NCI-H69 (cell line): ENCODE data around the gene TNFSF15.
A peak's percentile ranks its signal among the peaks of the same experiment; 100 is the strongest.

ENCODE experiments used
- DNase-seq: peaks from one replicate; lab custom pipeline; 2025; lab: John Stamatoyannopoulos, UW

TNFSF15 gene

GRCh38 chr9:114825126-114825795 lies 19.4 kb upstream of the TNFSF15 start:
- no peak for DNase-seq

DNA sequence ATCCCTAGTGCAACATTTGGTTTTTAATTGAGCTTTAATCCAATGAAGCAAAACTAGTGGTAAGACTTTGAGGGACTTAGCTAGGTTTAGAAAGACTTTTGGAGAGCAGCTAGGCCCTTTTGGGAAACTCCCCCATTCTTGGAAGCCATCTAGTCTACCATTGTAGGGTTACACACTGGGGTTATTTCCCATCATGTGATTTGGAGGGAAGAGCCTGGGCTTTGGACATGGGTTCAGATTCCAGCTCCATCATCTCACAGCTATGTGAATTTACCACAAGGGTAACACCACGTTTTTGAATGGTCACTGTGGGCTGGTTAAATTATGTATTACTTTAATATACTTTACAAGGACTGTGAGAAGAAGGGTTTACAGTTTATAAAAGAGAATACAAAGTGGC lies 18.3 kb upstream of the TNFSF15 start:
- no peak for DNase-seq

DNA sequence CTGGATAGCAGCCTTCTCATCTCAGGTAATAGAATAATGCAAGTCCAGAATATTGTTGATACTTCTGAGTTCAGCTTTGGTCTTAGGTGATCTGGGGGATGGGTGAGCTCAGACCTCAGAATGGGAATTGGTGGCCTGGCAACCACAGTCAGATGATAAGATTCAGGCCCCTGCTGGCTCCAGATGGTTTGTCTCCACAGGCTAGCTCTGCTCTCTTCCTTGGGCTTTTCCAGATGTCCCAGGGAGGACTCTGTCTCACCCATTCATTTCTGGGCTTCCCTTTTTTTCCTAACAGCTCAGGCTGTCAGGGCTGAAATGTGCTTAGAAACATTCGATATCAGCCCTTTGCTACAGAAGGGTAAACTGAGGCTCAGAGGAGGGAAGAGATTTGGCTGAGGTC lies 17.6 kb upstream of the TNFSF15 start:
- peak; percentile 19 for DNase-seq

GRCh38 chr9:114822708-114823107 lies 16.9 kb upstream of the TNFSF15 start:
- no peak for DNase-seq

- DNase-seq = no peak
Observed at GRCh38 chr9:114820776-114821501, 15.1 kb upstream of the TNFSF15 start.

DNA sequence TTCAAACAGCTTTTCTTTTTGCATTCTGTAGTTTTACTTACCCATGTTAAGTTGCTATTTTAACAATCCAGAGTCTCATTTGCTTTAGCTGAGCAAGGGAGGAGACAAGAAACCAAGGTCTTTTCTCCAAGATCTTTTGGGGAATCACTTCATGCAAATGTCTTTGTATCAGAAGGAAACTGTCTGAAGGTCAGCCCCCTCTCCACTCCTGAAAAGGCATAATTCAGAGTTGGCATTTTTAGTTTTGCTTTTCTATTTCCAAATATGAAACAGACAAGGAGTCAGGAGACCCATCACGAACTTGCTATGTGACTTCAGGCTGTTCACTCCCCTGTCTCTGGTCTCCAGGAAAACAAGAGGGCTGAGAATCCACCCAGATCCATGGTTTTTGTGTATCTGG lies 12.3 kb upstream of the TNFSF15 start:
- DNase-seq = no peak

DNA sequence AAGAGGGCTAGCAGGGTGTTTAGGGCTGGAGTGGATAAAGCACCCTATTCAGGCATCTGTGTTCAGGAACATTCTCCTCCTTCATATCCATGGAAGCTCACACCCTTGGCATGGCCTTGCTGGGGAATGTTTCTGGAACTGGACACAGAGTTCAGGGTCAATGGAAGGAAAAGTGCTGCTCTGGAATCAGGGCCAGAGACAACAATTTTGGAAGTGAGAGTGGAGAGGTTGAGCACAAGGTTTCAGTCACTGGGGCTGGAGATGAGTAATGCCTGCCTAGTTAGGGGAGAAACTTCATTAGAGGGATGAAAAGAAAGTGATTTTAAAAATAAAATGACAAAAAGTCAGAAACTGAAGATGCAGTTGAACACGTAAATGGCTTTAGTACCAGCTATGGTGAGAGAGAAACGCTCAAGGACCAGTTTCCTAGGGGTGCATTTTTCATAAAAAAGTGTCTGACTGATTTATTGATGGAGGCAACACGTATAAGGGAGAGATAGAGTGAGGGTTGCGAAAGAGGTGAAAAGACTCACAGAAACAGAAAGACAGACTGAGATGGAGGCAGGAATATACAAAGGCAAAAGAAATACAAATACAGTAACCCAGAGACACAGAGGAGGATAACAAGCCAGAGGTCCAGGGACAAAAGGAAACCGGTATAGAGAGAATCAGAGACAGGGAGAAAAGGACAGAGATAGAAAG lies 8.0 kb upstream of the TNFSF15 start:
- no peak for DNase-seq

- peak; percentile 42 for DNase-seq
Observed at GRCh38 chr9:114811966-114812636, 6.3 kb upstream of the TNFSF15 start.

DNA sequence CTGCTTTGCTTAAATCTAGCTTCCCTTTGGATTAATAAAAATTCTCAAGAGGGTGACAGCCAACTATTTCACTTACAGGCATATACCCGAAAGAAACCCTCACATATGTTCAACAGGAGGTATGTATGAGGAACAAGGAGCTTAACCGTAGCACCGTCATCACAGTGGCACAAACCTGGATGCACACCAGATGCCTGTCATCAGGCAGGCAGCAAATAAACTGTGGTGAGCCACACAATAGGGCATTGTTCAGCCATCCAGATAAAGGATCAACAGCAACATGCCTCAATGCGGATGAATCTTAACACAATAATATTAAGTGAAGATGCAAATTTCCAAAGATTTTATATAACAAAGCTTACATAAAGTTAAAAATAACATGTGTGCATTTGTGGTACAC lies 5.5 kb upstream of the TNFSF15 start:
- DNase-seq = no peak

DNA sequence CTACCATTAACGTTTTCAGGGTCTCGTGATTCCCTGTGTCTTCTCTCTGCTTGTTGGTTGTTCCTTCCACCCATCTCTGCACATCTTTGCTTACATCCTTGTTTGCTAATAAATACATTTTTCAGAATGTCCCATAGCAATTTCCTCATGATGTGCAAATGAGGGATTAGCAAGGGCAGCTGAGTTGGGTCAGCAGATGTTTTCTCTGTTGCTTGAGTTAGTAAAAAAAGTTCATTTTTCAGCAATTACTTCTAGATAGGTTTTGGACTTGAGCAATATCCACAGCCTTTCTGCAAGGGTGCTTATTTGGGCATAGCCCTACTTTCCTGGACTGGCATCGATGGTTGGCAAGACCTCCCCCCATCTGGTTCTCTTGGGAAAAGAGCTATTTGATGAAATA lies 4.8 kb upstream of the TNFSF15 start:
- no peak for DNase-seq

- DNase-seq = peak; percentile 35
Observed at GRCh38 chr9:114806526-114806900, 674 bp upstream of the TNFSF15 start.

DNA sequence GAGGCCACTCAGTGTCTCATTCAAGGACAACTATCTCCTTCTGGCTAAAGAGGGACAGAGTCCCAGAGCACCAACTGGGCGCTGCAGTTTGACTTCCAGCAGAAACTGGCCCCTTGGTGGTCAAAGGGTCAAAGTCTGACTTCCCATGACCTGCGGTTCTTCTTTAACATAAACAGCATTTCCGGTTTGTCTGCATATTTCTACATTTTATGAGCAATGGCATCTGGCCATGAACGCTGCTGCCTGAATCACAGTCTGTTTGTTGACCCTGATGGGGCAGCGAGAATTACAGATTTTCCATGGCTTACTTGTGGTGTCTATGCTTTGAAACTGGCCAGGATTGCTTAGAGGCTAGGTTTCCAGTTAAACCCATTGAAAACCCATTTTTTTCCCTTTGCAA lies 1.3 kb downstream of the TNFSF15 start:
- no peak for DNase-seq

- no peak for DNase-seq
Observed at GRCh38 chr9:114803479-114804265, 2.2 kb downstream of the TNFSF15 start.

GRCh38 chr9:114799925-114800324 lies 5.9 kb downstream of the TNFSF15 start:
- peak; percentile 27 for DNase-seq

DNA sequence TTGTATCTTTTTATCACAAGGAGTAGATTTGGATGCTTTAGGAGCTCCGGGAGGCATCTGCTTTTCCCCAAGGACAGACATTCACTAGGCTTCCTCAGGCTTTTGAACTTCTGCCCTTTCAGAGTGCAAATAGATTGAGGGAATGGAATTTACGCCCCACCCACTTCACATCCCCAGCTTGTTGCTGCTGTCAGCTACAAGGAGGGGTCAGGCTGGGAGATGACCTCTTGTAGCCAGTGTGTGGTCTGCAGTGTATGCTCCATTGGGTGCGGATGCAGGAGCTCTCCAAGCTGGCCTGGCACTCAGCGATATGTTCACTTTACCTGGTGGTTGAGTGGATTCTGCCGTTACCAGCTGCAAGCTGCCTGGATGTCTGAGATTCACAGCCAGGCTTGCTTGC lies 6.4 kb downstream of the TNFSF15 start:
- peak; percentile 79 for DNase-seq

GRCh38 chr9:114798780-114799427 lies 6.9 kb downstream of the TNFSF15 start:
- peak; percentile 92 for DNase-seq

- DNase-seq = no peak
Observed at GRCh38 chr9:114798101-114798500, 7.7 kb downstream of the TNFSF15 start.

GRCh38 chr9:114792396-114792795 lies 13.4 kb downstream of the TNFSF15 start:
- no peak for DNase-seq

DNA sequence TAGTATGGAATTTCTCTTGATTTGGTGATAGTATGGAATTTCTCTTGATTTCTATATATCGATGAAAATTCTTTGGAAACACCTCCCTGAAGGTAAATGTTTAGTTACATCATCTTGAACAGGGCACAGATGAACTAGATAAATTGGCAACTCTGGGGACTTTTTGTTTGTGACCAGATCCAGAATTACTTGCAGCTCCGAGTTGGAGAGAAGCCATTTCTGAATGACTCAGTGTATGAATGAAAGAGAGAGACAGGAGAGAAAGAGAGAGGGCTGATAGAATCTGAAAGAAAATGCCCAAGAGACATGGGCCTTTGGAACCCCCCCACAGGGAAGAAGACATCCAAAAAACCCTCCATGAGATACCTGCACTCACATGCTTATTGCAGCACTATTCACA lies 14.1 kb downstream of the TNFSF15 start:
- DNase-seq = no peak

GRCh38 chr9:114791312-114791711 lies 14.5 kb downstream of the TNFSF15 start:
- no peak for DNase-seq

DNA sequence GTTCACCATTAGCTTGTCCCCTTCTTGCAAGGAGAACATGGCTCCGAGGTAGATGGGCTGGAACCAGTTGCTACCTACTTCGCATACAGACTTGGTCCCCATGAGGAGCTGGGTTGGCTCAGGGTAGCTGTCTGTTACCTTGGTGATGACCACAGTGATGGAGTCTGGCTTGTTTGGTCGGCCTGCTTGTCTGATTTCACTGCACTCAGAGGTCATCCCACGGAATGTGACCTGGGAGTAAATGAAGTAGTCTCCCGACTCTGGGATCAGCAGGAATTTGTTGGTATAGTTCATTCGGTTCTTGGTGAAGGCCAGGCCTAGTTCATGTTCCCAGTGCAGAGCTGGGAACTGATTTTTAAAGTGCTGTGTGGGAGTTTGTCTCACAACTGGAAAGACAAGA lies 15.3 kb downstream of the TNFSF15 start:
- no peak for DNase-seq
